HG03432 (cell line): Measurements from ENCODE around the gene GFY.
"Not testable (repeated sequence)": the region's sequence is repeated elsewhere in the genome, so short reads cannot be mapped to it uniquely, and the experiment has no call there.

Experiments used
- ATAC-seq: cut with Tn5 transposase; IDR thresholded peaks from one replicate; pipeline ENCODE4 v1.9.1; 2021; ENCODE audit warnings: mild to moderate bottlenecking, moderate library complexity; ENCODE audit not compliant: unreplicated experiment

The GFY gene

DNA sequence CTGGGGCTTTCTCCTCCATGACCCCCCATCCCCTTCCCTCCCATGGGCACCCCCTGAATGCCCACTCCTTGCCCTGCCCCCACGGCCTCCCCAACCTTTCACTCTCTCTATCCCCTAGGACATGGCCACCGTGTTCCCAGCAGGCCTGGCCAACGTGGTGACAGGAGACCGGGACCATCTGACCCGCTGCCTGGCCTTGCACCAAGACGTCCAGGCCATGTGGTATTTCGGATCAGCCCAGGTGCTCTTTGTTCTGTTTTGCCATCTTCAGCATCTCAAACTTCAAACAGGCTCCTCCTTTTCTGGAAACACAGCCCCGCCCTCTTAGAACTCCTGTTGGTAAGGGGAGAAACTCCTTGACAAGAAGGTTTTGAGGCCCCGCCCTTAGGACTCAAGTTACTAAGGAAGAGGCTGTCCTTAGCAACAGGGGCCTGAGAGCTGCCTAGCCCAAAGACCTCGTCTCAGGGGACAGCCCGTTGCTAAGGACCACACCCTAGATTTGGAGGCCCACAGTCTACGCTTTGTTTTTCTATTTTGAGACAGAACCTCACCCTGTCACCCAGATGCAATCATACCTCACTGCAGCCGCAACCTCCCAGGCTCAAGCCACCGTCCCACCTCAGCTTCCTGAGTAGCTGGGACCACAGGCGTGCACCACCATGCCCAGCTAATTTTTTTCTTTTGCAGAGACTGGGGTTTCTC lies 43.7 kb downstream of the GFY start:
- peak; percentile 47 for ATAC-seq

GRCh38 chr19:49469828-49470614 lies 44.8 kb downstream of the GFY start:
- ATAC-seq = no peak

GRCh38 chr19:49470615-49470978 lies 45.4 kb downstream of the GFY start:
- ATAC-seq = no peak

- no peak for ATAC-seq
Measured at GRCh38 chr19:49472936-49473335, 47.7 kb downstream of the GFY start.

DNA sequence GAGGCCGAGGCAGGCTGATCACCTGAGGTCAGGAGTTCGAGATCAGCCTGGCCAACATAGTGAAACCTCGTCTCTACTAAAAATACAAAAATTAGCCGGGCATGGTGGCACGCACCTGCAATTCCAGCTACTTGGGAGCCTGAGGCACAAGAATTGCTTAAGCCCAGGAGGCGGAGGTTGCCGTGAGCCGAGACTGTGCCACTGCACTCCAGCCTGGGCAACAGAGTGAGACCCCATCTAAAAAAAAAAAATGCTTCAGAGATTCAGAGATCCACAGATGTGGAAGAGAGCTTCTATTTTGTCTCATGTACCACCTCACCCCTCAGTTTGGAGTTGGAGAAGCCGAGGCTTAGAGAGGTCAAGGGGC lies 48.3 kb downstream of the GFY start:
- ATAC-seq = not testable (repeated sequence)

GRCh38 chr19:49473868-49474541 lies 48.8 kb downstream of the GFY start, which contains the start of gene FLT3LG:
Gene FLT3LG, plus strand, starts transcription at chr19:49474215. Its CDS starts 425 bp downstream, at chr19:49474640.
- peak; percentile 58 for ATAC-seq

GRCh38 chr19:49474542-49474924 lies 49.3 kb downstream of the GFY start:
- ATAC-seq = no peak

- ATAC-seq = no peak
Measured at GRCh38 chr19:49475191-49475917, 50.2 kb downstream of the GFY start.

- ATAC-seq = no peak
Measured at GRCh38 chr19:49475995-49476880, 51.0 kb downstream of the GFY start.
